GM23248 (cell line): ENCODE data around the gene FBXO24.

ENCODE experiments used
- EZH2 ChIP-seq: fragments of 200-600 bp; sonication (generic); IDR thresholded peaks from 2 replicates; pipeline ENCODE4 v1.6.1; 2018; ENCODE audit warnings: antibody characterized with exemption, mild to moderate bottlenecking; ENCODE audit not compliant: insufficient read depth, poor library complexity, severe bottlenecking
- EZH2phosphoT487 ChIP-seq: fragments of 200-600 bp; sonication (generic); IDR thresholded peaks from 2 replicates; pipeline ENCODE4 v1.6.1; 2018; ENCODE audit warnings: antibody characterized with exemption, moderate library complexity, mild to moderate bottlenecking, low read depth; ENCODE audit not compliant: insufficient read depth

DNA sequence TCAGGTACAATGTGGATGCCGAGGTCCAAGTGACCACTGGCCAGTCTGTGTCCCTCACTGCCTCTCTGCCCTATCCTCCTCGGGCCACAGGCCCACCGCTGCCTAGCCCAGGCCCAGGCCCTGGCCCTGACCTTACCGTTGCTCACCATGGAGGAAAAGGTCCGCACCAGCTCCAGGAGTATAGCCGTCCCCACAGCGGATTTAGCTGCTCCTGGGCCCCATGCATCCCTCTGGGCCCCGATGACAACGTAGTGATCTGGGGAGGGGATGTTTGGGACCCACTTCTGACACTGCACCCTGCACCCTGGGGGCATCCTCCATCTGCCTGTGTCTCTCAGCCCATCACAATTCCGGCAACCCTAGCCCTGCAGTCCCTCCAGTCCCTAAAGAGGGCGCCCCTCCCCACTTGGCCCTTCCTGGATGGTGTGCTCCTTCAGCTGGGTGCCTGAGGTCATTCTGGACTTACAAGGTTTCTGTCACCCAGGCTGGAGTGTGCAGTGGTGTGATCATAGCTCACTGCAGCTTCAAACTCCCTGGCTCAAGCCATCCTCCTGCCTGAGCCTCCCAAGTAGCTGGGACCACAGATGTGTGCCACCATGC, 43.1 kb downstream of the FBXO24 start:
- TF ChIP-seq EZH2phosphoT487 (no peak), EZH2 (no peak)
